ENCODE results near the gene EML2.
"Not testable (repeated sequence)": the region's sequence is repeated elsewhere in the genome, so short reads cannot be mapped to it uniquely, and the experiment has no call there.

The EML2 gene

DNA sequence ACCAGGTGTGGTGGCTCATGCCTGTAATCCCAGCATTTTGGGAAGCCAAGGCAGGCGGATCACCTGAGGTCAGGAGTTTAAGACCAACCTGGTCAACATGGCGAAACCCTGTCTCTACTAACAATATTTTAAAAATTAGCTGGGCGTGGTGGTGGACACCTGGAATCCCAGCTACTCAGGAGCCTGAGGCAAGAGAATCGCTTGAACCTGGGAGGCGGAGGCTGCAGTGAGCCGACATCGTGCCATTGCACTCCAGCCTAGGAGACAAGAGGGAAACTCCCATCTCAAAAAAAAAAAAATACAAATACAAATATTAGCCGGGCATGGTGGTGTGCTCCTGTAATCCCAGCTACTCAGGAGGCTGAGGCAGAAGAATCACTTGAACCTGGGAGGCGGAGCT lies 24.1 kb downstream of the EML2 start:
- DNase-seq (ENCODE audit: low spot score), result not testable (repeated sequence)

DNA sequence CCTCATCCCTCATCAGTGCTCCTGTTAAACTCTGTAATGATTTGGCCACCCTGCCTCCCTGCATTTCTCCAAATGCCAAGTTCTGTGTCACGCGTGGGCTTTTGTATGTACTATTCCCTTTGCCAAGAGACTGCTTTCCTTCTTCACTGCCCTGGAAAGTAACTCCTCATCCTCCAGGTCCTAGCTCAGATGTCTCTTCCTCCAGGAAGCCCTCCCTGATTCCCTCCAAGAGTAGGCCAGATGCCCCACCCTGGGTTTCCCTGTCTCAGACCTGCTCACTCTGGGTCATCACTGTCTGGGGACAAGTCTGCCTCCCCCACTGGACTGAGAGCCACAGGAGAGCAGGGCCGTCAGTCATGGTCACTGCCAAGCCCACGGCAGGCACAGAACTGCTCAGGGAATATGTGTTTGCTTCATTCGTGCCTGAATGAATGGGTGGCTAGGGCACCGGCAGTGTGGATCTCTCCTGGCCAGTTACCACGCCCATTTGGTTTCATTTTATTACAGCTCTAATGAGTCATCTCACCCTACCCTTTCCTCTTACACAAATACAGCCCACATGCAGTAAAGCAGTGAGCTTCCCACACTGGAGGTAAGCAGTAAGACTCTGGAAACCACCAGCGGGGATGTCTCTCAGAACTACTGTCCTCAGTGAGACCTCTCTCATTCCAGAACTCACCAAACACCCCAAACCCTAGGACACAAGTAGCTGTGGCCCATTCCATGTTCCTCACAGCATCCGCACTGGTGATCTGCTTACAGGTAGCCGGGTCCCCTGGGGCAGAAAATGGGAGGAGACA lies 25.1 kb downstream of the EML2 start:
- peak; percentile 24 for DNase-seq (ENCODE audit: low spot score)

DNA sequence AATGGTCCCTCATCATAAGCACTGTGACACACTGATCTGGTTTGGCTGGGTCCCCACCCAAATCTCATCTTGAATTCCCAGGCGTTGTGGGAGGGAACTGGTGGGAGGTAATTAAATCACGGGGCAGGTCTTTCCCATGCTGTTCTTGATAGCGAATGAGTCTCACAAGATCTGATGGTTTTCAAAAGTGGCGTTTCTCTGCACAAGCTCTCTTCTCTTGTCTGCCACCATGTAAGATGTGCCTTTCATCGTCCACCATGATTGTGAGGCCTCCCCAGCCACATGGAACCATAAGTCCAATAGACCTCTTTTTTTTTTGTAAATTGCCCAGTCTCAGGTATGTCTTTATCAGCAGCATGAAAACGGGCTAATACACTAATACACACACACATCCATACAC lies 30.2 kb downstream of the EML2 start:
- DNase-seq (ENCODE audit: low spot score), result no peak

DNA sequence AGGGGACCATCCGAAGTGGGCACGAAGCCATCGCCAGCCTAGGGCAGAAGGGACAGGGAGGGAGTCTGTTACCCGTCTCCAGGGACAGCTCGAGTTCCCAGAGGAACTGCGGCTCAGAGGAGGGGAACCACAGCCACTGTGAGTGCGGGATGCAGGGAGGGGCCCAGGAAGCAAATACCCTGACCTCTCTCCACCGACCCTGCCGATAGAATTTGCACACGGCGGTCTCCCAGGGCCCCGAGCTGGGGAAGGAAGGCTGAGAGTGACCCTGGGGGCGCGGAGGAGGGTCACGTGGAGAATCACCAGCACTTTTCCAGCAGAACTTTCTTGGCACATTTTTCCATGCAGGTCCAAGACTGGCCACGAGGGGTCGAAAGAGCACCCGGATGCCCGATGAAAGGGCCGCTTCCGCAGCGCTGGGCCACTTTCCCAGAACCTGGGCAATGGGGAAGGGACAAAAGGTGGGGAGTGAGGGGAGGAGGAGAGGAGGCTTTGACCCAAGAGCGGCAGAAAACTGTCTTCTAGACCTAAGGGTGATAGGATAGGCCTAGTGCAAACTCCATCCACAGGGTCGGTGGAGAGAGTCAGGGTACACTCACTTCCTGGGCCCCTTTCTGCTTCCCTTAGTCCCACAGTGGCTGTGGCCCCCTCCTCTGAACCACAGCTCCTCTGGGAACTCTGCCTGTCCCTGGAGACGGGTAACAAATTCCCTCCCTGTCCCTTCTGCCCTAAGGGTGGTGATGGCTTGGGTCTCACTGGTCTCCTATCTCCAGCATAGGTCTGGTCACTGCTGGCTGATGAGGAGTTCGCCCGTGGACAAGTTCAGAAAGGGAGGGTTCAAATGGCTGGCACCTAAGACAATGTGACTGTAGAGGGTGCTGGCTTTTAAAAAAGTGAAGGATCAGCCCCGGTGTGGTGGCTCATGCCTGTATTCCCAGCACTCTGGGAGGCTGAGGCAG lies 31.8 kb downstream of the EML2 start:
- peak; percentile 52 for DNase-seq (ENCODE audit: low spot score)

DNA sequence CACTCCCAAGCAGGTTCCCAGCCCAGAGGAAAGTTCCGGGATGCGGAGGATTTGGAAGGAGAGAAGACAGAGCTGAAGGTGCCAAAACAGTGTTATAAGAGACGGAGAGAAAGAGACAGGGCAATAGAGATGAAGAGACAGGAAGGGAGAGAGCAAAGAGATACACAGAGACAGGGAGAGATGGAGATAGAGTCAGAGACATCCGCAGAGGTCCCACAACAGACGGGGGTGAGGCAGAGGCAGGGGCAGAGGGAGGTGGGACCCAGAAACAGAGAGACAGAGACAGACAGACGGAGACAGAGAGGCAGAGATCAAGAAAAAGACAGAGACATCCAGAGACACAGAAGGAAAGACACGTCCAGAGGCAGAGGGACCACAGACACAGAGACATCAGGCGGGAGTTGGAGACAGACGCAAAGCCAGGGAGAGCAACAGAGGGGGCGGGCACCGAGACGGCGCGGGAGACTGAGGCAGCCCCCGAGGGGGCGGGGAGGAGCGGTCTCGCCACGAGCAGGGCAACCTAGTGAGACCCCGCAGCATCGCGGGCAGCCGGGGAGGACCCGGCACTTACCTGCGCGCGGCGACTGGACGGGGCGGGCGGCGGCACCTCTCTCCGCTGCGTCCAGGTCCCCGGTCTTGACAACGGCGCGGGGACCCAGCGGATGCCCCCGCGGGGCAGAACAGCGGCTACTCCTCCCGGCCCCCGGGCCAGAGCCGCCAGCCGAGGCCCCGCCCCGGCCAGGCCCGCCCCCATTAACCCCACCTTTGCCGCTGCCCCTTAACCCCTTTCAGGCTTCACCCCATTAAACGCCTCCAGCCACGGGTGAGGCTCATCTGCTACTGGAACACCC lies 37.4 kb downstream of the EML2 start, which contains the start of gene GPR4:
TSS of gene GPR4 (minus strand) at position 689 of the 851 bp plus-strand sequence. CDS start 10,346 bp downstream, outside the sequence.
- no peak for DNase-seq (ENCODE audit: low spot score)

DNA sequence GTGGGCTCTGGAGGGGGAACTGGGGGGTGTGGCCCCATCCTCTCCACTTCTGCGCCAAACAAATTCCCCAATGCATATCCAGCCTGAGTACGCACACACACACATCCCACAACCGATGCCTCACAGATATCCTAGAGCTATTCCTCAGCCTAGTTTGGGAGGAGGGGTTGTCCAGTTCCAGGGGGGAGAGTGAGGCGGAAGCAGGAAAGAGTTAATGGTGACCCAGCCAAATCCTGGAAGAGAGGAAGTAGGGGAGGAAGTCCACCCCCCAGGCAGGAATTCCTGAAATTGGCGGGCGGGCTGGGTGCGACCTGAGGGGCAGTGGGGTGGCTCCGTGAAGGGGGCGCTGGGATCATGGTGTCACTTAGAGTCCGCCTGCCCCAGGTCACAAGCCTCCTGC lies 38.1 kb downstream of the EML2 start:
- DNase-seq (ENCODE audit: low spot score), result no peak

DNA sequence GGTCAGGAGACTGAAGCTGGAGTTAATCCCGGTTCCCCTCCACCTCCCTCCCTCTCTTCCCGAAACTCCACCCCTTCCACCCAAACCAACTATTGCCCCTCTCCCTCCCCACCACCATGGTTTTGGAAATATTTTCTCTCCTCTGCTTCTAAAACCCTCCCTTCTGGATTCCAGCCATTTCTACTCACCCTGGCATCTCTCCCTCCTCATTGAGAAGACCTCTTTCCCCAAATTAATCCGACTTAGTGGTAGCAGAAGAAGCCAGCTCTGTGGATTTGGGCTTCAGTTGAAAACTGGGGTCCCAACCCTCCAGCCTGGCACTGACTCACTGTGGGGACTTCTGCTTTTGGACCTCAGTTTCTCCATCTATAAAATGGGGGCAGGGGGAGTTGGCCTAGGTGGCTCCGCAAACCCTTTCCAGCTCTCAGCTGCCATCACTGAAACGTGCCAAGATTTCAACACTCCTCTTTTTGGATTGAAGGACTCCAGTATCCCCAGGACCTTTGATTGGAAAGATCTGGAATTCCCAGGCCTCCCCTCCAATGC lies 38.8 kb downstream of the EML2 start:
- no peak for DNase-seq (ENCODE audit: low spot score)

DNA sequence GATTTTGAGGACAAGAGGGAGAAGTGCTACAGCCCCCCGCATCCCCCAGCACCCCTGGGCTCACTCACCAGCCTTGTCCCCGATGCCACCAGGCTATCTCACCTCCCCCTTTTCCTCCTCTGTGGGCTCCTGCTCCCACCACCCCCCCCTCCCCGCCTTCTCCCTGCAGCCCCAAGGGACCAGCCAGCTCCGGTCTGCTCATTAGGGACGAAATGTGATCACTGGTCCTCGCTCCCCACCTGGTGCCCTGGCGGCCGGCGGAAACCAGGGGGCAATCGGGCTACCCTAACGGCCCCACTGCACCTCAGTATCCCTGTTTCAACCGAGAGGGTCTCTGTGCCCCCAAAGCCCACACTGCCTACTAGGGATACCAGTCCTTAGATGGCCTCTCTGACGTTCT lies 39.9 kb downstream of the EML2 start:
- DNase-seq (ENCODE audit: low spot score), result no peak

DNA sequence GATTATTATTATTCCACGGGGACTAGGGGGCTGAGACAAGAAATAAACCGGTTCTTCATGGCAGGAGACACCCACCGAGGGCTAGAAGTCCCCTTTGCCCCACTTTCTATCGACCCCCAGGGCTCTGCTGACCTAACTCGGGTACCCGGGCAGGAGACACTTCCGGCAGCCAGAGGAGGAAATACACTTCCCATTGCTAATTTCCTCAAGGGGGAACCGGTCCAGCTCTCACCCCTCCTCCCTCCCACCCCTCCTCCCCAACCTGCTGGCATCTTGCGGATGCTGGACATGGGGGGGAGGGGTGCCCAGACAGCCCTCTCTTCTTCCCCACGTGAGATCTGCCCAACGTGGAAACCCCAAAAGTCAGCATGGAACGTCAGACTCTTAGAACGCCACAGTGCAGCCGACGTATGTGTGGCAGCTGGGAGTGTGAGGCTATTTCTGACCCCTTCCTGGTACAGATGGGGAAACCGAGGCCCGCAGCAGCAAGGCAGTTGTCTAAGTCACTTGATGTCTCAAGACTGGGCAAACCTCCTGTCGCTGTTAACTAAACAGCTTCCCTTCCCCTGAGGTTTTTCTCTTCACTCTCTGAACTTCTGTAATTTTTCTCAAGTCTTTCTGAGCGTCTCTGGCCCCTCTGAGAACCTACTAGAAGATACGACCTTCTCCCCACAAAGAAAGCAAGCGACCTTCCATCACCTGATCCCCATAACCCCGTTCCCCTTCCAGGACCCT lies 40.8 kb downstream of the EML2 start:
- DNase-seq (ENCODE audit: low spot score), result no peak

DNA sequence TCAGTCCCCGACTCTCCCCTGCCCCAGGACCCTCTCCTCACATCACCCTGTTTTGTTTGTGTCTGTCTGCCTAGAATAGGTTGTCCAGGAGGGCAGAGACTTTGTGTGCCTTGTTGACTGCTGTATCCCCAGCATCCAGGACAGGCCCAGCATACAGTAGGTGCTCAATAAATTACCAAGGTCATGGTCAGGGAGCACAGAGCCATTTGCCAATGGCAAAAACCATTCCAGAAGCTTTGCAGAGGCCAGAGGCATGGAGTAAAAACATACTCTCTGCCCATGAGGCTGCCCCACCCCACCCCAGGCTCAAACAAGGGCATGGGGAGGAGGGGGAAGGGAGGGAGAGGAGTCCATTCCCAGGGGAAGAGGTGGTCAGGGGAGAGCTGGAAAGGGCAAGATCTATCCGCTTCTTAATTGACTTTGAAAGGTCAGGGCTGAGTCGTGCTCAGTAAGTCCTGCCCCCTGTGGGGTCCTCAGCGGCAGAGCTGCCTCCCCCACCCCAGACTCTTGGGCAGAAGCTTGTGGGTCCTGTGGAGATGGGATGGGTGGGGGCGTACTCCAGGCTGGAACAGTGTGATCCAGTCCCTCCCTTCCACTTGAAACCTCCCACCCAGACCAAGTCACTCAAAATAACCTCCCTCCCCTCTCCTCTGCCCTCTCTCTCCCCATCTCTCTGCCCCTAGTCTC lies 41.6 kb downstream of the EML2 start:
- no peak for DNase-seq (ENCODE audit: low spot score)

DNA sequence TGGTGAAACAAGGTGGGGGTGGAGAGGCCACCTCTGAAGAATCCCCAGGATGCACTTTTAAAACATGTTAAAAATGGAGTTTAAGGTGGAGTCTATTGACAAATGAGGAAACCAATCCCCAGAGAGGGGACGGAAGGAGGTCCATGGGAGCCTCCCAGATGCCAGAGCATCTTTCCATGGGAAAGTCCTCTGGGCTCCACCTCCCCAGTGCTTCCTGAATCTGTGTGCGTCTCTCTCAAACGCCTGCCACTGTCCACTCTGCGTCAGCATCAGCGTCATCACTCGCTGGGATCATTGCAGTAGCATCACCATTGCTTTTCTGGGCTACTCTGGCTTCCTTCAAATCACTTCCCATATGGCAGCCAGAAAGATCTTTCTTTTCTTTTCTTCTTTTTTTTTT lies 43.4 kb downstream of the EML2 start:
- no peak for DNase-seq (ENCODE audit: low spot score)

DNA sequence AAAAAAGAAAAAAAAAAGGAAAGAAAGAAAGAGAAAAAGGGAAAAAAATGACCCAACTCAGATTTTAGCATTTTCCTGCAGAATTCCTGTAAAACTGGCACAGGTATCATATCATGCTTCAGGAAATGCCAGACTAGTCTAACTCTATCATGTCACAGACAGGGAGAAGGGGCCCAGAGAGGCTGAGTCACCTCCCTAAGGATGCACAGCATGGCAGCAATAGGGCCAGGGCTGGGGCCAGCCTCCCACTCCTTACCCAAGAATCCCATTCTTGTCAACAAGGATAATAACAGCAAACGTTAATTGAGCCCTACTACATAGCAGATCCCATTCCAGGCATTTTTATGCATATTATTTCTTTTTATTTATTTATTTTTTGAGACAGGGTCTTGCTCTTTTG lies 45.7 kb downstream of the EML2 start:
- no peak for DNase-seq (ENCODE audit: low spot score)

DNA sequence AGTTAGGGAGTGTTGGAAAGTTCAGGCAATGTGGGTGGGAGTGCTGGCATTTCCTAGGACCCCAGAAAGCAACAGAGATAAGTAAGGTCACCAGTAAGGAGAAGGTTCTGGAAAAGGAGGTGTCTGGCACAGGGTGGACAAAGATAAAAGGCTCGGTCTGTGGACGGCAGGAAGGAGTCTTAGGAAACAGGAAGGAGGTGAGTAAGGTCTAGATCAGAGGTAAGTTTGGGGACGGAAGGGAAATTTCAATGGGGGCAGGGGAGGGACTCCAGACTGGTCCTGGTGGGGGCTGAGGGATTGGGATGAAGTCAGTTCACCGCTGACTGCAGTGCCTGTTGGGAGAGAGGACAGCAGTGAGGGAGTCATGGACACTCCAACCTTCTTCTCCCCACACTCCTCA lies 46.8 kb downstream of the EML2 start:
- DNase-seq (ENCODE audit: low spot score), result no peak

DNA sequence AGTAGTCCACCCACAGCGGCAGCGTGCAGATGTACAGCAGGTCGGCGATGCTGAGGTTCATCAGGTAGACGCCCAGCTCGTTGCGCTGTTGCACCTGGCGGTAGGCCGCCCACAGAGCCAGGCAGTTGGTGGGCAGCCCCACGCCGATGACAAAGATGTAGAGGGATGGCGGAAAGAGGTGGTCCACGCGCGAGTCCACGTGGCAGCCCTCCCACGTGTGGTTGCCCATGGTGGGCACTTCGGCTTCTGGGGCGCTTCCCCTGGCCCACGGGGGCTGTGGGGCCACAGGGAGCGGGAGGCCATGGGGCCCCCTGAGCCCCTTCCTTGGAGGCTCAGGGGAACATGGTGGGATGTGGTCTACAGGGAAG lies 47.6 kb downstream of the EML2 start:
- no peak for DNase-seq (ENCODE audit: low spot score)

DNA sequence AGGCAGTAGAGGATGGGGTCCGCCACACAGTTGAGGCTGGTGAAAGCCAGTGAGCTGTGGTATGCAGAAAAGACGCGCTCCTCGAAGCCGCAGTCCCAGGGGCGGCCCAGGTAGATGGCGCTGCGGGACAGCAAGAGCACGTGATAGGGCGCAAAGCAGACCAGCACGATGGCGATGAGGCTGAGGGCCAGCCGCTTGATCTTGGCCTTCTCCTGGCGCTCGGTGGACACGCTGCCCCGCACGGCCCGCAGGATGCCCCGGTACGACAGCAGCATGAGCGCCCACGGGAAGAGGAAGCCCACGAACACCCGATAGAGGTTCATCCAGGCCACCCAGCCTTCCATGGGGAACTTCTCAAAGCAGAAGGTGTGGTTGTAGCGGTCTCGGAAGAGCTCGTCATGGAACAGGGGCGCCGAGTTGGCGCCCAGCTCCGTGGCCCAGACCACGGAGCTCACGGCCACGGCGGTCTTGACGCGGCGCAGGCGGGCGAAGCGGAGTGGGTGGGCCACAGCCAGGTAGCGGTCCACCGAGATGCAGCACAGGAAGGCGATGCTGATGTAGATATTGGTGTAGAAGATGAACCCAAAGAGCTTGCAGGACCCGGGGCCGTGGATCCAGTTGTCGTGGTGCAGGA lies 48.1 kb downstream of the EML2 start:
- DNase-seq (ENCODE audit: low spot score), result no peak

DNA sequence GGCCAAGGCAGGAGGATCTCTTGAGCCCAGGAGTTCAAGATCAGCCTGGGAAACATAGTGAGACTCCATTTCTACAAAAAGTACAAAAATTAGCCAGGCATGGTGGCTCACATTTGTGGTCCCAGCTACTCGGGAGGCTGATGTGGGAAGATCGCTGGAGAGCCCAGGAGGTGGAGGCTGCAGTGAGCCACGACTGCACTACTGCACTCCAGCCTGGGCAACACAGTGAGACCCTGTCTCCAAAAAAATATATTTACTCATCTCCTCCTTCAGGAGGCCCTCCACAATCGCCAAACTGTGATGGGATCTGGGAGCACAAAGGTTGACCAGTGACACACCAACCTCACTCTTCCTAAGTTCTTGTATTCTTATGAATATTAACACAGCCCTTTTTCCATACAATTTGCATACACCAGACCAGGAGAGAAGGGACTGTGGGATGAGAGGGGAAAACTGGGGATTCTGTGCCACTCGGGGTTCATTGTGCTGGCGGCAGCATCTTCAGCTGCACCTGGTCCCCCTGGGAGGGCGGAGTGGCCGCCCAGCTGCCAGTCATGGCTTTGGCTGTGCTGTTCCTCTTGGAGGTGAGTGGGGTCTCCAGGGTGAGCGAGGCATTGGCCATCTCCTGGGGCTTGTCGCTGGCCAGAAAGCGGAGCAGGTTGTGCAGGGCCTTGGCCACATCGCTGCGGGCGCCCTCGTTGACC lies 48.7 kb downstream of the EML2 start:
- DNase-seq (ENCODE audit: low spot score), result no peak

DNA sequence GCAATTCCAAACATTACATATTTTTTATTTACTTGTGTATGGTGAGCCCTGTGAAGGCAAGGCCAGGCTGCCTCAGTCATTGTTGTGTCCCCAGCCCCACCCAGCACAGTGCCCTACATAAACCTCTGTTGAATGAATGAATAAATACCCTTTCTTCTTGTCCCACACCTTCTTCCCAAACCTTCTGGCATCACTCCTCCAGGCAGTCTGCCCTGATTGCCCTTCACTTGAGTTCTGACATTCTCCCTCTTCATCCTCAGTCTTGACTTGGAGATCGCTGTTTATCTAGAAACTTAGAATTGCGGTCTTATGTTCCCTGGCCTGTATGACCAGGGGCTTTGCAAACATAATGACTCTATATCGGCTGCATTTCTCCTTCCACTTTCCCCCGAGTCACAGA lies 49.4 kb downstream of the EML2 start:
- DNase-seq (ENCODE audit: low spot score), result no peak

DNA sequence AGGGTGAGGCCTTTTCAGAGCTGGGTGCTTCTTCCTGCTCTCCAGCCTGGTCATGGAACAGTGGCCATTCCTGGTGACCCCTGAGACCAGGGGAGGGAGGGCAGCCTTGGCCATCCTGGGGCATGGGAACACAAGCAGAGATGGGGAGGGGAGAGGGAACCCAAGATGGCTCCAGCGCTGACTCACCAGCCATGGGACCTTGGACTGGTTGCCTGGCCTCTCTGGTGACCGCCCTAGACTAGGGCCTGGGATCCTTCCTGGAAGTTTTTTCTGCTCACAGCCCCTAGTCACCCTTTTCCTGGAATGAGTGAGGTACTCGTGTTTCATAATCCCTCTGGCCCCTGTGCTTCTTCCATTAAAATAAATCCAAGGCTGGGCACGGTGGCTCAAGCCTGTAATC lies 51.3 kb downstream of the EML2 start:
- no peak for DNase-seq (ENCODE audit: low spot score)

DNA sequence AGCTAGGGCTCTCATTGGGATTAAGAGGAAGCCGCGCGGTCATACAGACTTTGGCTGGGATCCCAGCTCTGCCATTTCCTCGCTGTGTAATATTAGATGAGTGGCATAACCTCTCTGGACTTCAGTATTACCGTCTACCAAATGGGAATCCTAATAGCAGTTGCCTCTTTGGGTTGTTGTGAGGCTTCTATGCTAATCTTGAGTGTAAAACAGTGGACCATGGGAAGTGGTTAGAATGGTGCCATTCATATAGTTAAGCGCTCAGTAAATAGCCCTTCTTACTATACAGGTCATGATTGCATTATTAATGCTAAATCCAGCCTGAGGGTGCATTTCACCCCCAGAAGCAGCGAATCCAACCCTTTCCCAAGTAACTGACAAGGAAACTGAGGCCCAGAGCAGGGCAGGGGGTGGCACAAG lies 54.0 kb downstream of the EML2 start:
- DNase-seq (ENCODE audit: low spot score), result no peak
